WTC11 (cell line): Measurements from ENCODE around the gene BACE2. TPM values are rescaled to one million over a fixed set of nuclear protein-coding genes. Genes with fewer than 3 reads are reported as not detected.

ENCODE experiments used
- ATAC-seq: fragments of 200-7000 bp; cut with Tn5 transposase; 2 replicates; pipeline ENCODE4 v1.10.0; 2021; ENCODE audit warnings: mild to moderate bottlenecking, moderate library complexity
- CTCF ChIA-PET: fragments of 300-600 bp; sonication (Branson Sonifier 250); formaldehyde crosslinking; loops from one replicate; lab custom pipeline; 2021; ENCODE audit warnings: antibody characterized with exemption; lab: Charles Lee
- POLR2A ChIA-PET: fragments of 350-600 bp; sonication (Branson Sonifier 250); formaldehyde crosslinking; loops from one replicate; lab custom pipeline; 2021; ENCODE audit warnings: antibody characterized with exemption; lab: Charles Lee
- DNase-seq: peaks from one replicate; pipeline ENCODE4 v3.0.0; 2021; ENCODE audit warnings: low spot score
- H3K27ac Mint-ChIP-seq: 2 replicates; pipeline ENCODE4 v1.8.0; 2021; ENCODE audit warnings: mixed read lengths
- H3K27me3 Mint-ChIP-seq: 2 replicates; pipeline ENCODE4 v1.8.0; 2021; ENCODE audit warnings: low read depth, mild to moderate bottlenecking, moderate library complexity, mixed read lengths
- H3K36me3 Mint-ChIP-seq: 2 replicates; pipeline ENCODE4 v1.8.0; 2021; ENCODE audit warnings: mixed read lengths
- H3K4me1 Mint-ChIP-seq: 2 replicates; pipeline ENCODE4 v1.8.0; 2022; ENCODE audit warnings: mixed read lengths
- H3K4me3 Mint-ChIP-seq: 2 replicates; pipeline ENCODE4 v1.8.0; 2021; ENCODE audit warnings: mild to moderate bottlenecking, moderate library complexity, mixed read lengths
- H3K9me3 Mint-ChIP-seq: 2 replicates; pipeline ENCODE4 v1.8.0; 2021; ENCODE audit warnings: mixed read lengths
- AFF4 ChIP-seq: sonication (generic); formaldehyde crosslinking; IDR thresholded peaks from 2 replicates; pipeline ENCODE4 v1.8.1; 2023; ENCODE audit warnings: mild to moderate bottlenecking, missing genetic modification reagents, borderline replicate concordance
- ARID4B ChIP-seq: sonication (generic); formaldehyde crosslinking; IDR thresholded peaks from 2 replicates; pipeline ENCODE4 v1.8.0; 2023; ENCODE audit warnings: missing genetic modification reagents, mild to moderate bottlenecking, borderline replicate concordance
- EMX1 ChIP-seq: fragments of 250-450 bp; sonication (Bioruptor Pico); IDR thresholded peaks from 2 replicates; pipeline ENCODE4 v1.8.0; 2021; ENCODE audit warnings: mild to moderate bottlenecking
- ETV6 ChIP-seq: sonication (generic); formaldehyde crosslinking; IDR thresholded peaks from 2 replicates; pipeline ENCODE4 v1.8.1; 2022; ENCODE audit warnings: mild to moderate bottlenecking, missing genetic modification reagents
- JUN ChIP-seq: sonication (generic); formaldehyde crosslinking; IDR thresholded peaks from 2 replicates; pipeline ENCODE4 v1.8.0; 2023; ENCODE audit warnings: mild to moderate bottlenecking, missing genetic modification reagents
- NFE2L1 ChIP-seq: sonication (generic); formaldehyde crosslinking; IDR thresholded peaks from 2 replicates; pipeline ENCODE4 v1.8.1; 2023; ENCODE audit warnings: missing genetic modification reagents
- OVOL2 ChIP-seq: fragments of 250-450 bp; sonication (Bioruptor Pico); IDR thresholded peaks from 2 replicates; pipeline ENCODE4 v1.9.0; 2021; ENCODE audit warnings: mild to moderate bottlenecking, borderline replicate concordance
- PREB ChIP-seq: sonication (generic); formaldehyde crosslinking; IDR thresholded peaks from 2 replicates; pipeline ENCODE4 v1.8.1; 2022; ENCODE audit warnings: mild to moderate bottlenecking, missing genetic modification reagents, moderate library complexity, borderline replicate concordance
- SP1 ChIP-seq: sonication (generic); formaldehyde crosslinking; conservative IDR thresholded peaks from 2 replicates; pipeline ENCODE4 v1.8.1; 2022; ENCODE audit warnings: missing genetic modification reagents
- TEAD1 ChIP-seq: sonication (generic); formaldehyde crosslinking; IDR thresholded peaks from 2 replicates; pipeline ENCODE4 v1.8.0; 2022; ENCODE audit warnings: mild to moderate bottlenecking, missing genetic modification reagents
- USF1 ChIP-seq: sonication (generic); formaldehyde crosslinking; IDR thresholded peaks from 2 replicates; pipeline ENCODE4 v1.8.0; 2022; ENCODE audit warnings: mild to moderate bottlenecking, missing genetic modification reagents
- ZNF121 ChIP-seq: sonication (generic); formaldehyde crosslinking; IDR thresholded peaks from 2 replicates; pipeline ENCODE4 v1.8.0; 2023; ENCODE audit warnings: missing genetic modification reagents
- ZNF232 ChIP-seq: sonication (generic); formaldehyde crosslinking; IDR thresholded peaks from 2 replicates; pipeline ENCODE4 v1.8.0; 2022; ENCODE audit warnings: mild to moderate bottlenecking, missing genetic modification reagents
- ZNF423 ChIP-seq: fragments of 250-450 bp; sonication (Bioruptor Pico); IDR thresholded peaks from 2 replicates; pipeline ENCODE4 v2.1.2; 2022; ENCODE audit warnings: mild to moderate bottlenecking, moderate library complexity
- total RNA-seq: library from RNA; stranded (reverse); gene quantifications from 3 replicates; pipeline ENCODE4 v1.2.3, GENCODE V29; 2021
- TF ChIP-seq, protein P1 (sequence below): sonication (generic); formaldehyde crosslinking; IDR thresholded peaks from 2 replicates; pipeline ENCODE4 v1.8.0; 2023; ENCODE audit warnings: missing genetic modification reagents
- TF ChIP-seq, protein P2 (sequence below): sonication (generic); formaldehyde crosslinking; IDR thresholded peaks from 2 replicates; pipeline ENCODE4 v1.8.1; 2022; ENCODE audit warnings: mild to moderate bottlenecking, moderate library complexity, missing genetic modification reagents
- TF ChIP-seq, protein P3 (sequence below): sonication (generic); formaldehyde crosslinking; IDR thresholded peaks from 2 replicates; pipeline ENCODE4 v1.8.0; 2022; ENCODE audit warnings: missing genetic modification reagents

BACE2 gene
- total RNA-seq, 1 experiment from 2014 or later: 9.8 TPM

GRCh38 chr21:41121785-41122415 lies 46.1 kb upstream of the BACE2 start (continued):
- no peak for TF ChIP-seq ARID4B (CRISPR knock-in tag)
- no peak for TF ChIP-seq JUN
- no peak for TF ChIP-seq SP1
- no peak for TF ChIP-seq AFF4
- TF ChIP-seq, protein P1, sequence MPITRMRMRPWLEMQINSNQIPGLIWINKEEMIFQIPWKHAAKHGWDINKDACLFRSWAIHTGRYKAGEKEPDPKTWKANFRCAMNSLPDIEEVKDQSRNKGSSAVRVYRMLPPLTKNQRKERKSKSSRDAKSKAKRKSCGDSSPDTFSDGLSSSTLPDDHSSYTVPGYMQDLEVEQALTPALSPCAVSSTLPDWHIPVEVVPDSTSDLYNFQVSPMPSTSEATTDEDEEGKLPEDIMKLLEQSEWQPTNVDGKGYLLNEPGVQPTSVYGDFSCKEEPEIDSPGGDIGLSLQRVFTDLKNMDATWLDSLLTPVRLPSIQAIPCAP (CRISPR knock-in tag): no peak
- TF ChIP-seq, protein P2, sequence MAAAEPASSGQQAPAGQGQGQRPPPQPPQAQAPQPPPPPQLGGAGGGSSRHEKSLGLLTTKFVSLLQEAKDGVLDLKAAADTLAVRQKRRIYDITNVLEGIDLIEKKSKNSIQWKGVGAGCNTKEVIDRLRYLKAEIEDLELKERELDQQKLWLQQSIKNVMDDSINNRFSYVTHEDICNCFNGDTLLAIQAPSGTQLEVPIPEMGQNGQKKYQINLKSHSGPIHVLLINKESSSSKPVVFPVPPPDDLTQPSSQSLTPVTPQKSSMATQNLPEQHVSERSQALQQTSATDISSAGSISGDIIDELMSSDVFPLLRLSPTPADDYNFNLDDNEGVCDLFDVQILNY (CRISPR knock-in tag): no peak
- TF ChIP-seq USF1 (CRISPR knock-in tag): no peak
- TF ChIP-seq TEAD1 (CRISPR knock-in tag): 0 out of 2 replicates have a peak, but pooled peaks have one; percentile 24
- TF ChIP-seq, all 79 proteins: peak for 3

- Mint-ChIP-seq H3K4me3 (no peak overlapping the region), H3K36me3 (peaks cover 5% of the 10 kb centered on the region; the same call in 1 of the 2 replicates), H3K27me3 (peaks cover 5% of the 10 kb centered on the region), H3K9me3 (peaks cover 25% of the 10 kb centered on the region), H3K4me1 (peaks cover 3% of the 10 kb centered on the region; the same call in 1 of the 2 replicates), H3K27ac (no peak overlapping the region)
- TF ChIP-seq OVOL2 (no peak), ZNF121 (CRISPR knock-in tag) (no peak), NFE2L1 (CRISPR knock-in tag) (no peak), ZNF423 (no peak), ZNF232 (no peak), ETV6 (CRISPR knock-in tag) (no peak), PREB (CRISPR knock-in tag) (no peak), EMX1 (CRISPR knock-in tag) (no peak)
- TF ChIP-seq, protein P2 (CRISPR knock-in tag): no peak
- TF ChIP-seq, protein P3, sequence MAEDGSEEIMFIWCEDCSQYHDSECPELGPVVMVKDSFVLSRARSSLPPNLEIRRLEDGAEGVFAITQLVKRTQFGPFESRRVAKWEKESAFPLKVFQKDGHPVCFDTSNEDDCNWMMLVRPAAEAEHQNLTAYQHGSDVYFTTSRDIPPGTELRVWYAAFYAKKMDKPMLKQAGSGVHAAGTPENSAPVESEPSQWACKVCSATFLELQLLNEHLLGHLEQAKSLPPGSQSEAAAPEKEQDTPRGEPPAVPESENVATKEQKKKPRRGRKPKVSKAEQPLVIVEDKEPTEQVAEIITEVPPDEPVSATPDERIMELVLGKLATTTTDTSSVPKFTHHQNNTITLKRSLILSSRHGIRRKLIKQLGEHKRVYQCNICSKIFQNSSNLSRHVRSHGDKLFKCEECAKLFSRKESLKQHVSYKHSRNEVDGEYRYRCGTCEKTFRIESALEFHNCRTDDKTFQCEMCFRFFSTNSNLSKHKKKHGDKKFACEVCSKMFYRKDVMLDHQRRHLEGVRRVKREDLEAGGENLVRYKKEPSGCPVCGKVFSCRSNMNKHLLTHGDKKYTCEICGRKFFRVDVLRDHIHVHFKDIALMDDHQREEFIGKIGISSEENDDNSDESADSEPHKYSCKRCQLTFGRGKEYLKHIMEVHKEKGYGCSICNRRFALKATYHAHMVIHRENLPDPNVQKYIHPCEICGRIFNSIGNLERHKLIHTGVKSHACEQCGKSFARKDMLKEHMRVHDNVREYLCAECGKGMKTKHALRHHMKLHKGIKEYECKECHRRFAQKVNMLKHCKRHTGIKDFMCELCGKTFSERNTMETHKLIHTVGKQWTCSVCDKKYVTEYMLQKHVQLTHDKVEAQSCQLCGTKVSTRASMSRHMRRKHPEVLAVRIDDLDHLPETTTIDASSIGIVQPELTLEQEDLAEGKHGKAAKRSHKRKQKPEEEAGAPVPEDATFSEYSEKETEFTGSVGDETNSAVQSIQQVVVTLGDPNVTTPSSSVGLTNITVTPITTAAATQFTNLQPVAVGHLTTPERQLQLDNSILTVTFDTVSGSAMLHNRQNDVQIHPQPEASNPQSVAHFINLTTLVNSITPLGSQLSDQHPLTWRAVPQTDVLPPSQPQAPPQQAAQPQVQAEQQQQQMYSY (CRISPR knock-in tag): no peak
- ChIA-PET POLR2A (no interaction called here), CTCF (interaction anchor here (0.9 to 2.6 kb wide), 4 partner anchors 9 to 45 kb away, joined by 3 to 12 read pairs (median 3); no protein-coding TSS in a partner anchor)
- DNase-seq (no peak), ATAC-seq (no peak)
Observed at GRCh38 chr21:41124641-41125201, 43.2 kb upstream of the BACE2 start.
